IMR-90 (cell line): ENCODE data around the gene MPRIP. TPM values are rescaled to one million over a fixed set of nuclear protein-coding genes. Genes with fewer than 3 reads are reported as not detected.

Experiments
- ATAC-seq: fragments of 200-7000 bp; cut with Tn5 transposase; 2 replicates; pipeline ENCODE4 v1.9.1; 2020; ENCODE audit warnings: low read depth, mild to moderate bottlenecking, moderate library complexity
- BruUV-seq: library from RNA; stranded (reverse); fragments of 400-500 nt; replicated peaks from 2 replicates; lab custom pipeline; 2021; lab: Mats Ljungman, UMichigan
- CTCF ChIA-PET: fragments of 300-600 bp; formaldehyde crosslinking; extraction: SDS; loops from one replicate; lab custom pipeline; 2021; ENCODE audit warnings: antibody characterized with exemption; lab: Yijun Ruan, JAX
- POLR2A ChIA-PET: fragments of 300-600 bp; sonication (Branson Sonifier 250); formaldehyde crosslinking; loops from one replicate; lab custom pipeline; 2022; ENCODE audit warnings: antibody characterized with exemption; ENCODE audit not compliant: unreplicated experiment; lab: Charles Lee
- DNase-seq: peaks from one replicate; pipeline ENCODE4 v3.0.0; 2013
- H2AFZ ChIP-seq: replicated peaks from 2 replicates; pipeline ENCODE3; 2013; ENCODE audit warnings: low read length, mild to moderate bottlenecking; ENCODE audit not compliant: poor library complexity
- H2AK5ac ChIP-seq: 2 replicates; pipeline ENCODE4 v1.6.1; 2013; ENCODE audit warnings: low read depth, low read length, inconsistent platforms
- H2AK9ac ChIP-seq: replicated peaks from 2 replicates; pipeline ENCODE3; 2013; ENCODE audit warnings: mild to moderate bottlenecking, low read depth, low read length, moderate library complexity; ENCODE audit not compliant: poor library complexity
- H2BK120ac ChIP-seq: 2 replicates; pipeline ENCODE4 v1.6.1; 2013; ENCODE audit warnings: low read depth, low read length, inconsistent platforms
- H2BK15ac ChIP-seq: 3 replicates; pipeline ENCODE4 v1.6.1; 2013; ENCODE audit warnings: low read depth, low read length, inconsistent platforms
- H2BK20ac ChIP-seq: 2 replicates; pipeline ENCODE4 v1.6.1; 2013; ENCODE audit warnings: low read depth, mild to moderate bottlenecking, inconsistent platforms, low read length, moderate library complexity
- H2BK5ac ChIP-seq: 2 replicates; pipeline ENCODE4 v1.6.1; 2013; ENCODE audit warnings: mild to moderate bottlenecking, low read depth, low read length, inconsistent platforms; ENCODE audit not compliant: poor library complexity, severe bottlenecking
- H3K14ac ChIP-seq: replicated peaks from 2 replicates; pipeline ENCODE4 v1.6.1; 2013; ENCODE audit warnings: low read depth, low read length, inconsistent platforms
- H3K18ac ChIP-seq: 2 replicates; pipeline ENCODE4 v1.6.1; 2013; ENCODE audit warnings: low read depth, low read length, control low read depth
- H3K23ac ChIP-seq: 2 replicates; pipeline ENCODE4 v1.6.1; 2013; ENCODE audit warnings: low read depth, low read length, inconsistent platforms
- H3K27ac ChIP-seq: 2 replicates; pipeline ENCODE4 v1.5.1; 2013; ENCODE audit warnings: mild to moderate bottlenecking, control low read depth, low read length; ENCODE audit not compliant: insufficient read depth
- H3K27me3 ChIP-seq: 2 replicates; pipeline ENCODE4 v1.6.1; 2013; ENCODE audit warnings: low read length; ENCODE audit not compliant: control insufficient read depth, insufficient read depth
- H3K36me3 ChIP-seq: 2 replicates; pipeline ENCODE4 v1.6.1; 2013; ENCODE audit warnings: low read length, mixed read lengths; ENCODE audit not compliant: control insufficient read depth, insufficient read depth
- H3K4ac ChIP-seq: 2 replicates; pipeline ENCODE4 v1.6.1; 2013; ENCODE audit warnings: low read depth, low read length, inconsistent platforms
- H3K4me1 ChIP-seq: 2 replicates; pipeline ENCODE4 v1.6.1; 2013; ENCODE audit warnings: low read length, mixed read lengths; ENCODE audit not compliant: control insufficient read depth, insufficient read depth
- H3K4me2 ChIP-seq: 2 replicates; pipeline ENCODE4 v1.6.1; 2013; ENCODE audit warnings: low read depth, mild to moderate bottlenecking, control low read depth, low read length, moderate library complexity
- H3K4me3 ChIP-seq: 2 replicates; pipeline ENCODE4 v1.5.1; 2013; ENCODE audit warnings: low read depth, mild to moderate bottlenecking, control low read depth, low read length, moderate library complexity; ENCODE audit not compliant: insufficient read depth
- H3K56ac ChIP-seq: 2 replicates; pipeline ENCODE4 v1.6.1; 2013; ENCODE audit warnings: low read length, inconsistent platforms; ENCODE audit not compliant: insufficient read depth; ENCODE audit errors: extremely low read depth
- H3K79me1 ChIP-seq, 2 experiments: 2 replicates each; pipeline ENCODE4 v1.6.1; 2013; ENCODE audit warnings: low read length in 2 of 2, inconsistent platforms in 1 of 2, low read depth in 1 of 2
- H3K9ac ChIP-seq: 2 replicates; pipeline ENCODE4 v1.6.1; 2013; ENCODE audit warnings: low read depth, low read length, control low read depth
- H3K9me1 ChIP-seq: 2 replicates; pipeline ENCODE4 v1.6.1; 2013; ENCODE audit warnings: low read length, inconsistent platforms; ENCODE audit not compliant: insufficient read depth
- H3K9me3 ChIP-seq: 2 replicates; pipeline ENCODE4 v1.6.1; 2013; ENCODE audit warnings: low read length; ENCODE audit not compliant: control insufficient read depth, insufficient read depth
- H4K20me1 ChIP-seq: 2 replicates; pipeline ENCODE4 v1.6.1; 2013; ENCODE audit warnings: low read length, inconsistent platforms; ENCODE audit not compliant: insufficient read depth
- H4K5ac ChIP-seq: 2 replicates; pipeline ENCODE4 v1.6.1; 2013; ENCODE audit warnings: mild to moderate bottlenecking, low read depth, low read length, control low read depth
- H4K8ac ChIP-seq, 2 experiments: 2 replicates each; pipeline ENCODE4 v1.6.1; 2013; ENCODE audit warnings: low read depth in 2 of 2, low read length in 2 of 2, control low read depth in 1 of 2, inconsistent platforms in 1 of 2
- H4K91ac ChIP-seq: 2 replicates; pipeline ENCODE4 v1.6.1; 2013; ENCODE audit warnings: low read depth, low read length, inconsistent platforms; ENCODE audit not compliant: insufficient read depth
- USF2 ChIP-seq: fragments of 150-350 bp; IDR thresholded peaks from 2 replicates; pipeline ENCODE4 v1.6.1; 2017; ENCODE audit warnings: mild to moderate bottlenecking, antibody characterized with exemption, low read length, low read depth
- WGBS, 2 experiments: methylation state at CpG; one replicate each; pipeline versions ENCODE4 v1.1.5 to v1.1.7; 2013; ENCODE audit warnings: missing lambda C conversion rate in 2 of 2; ENCODE audit not compliant: insufficient read length in 1 of 2; ENCODE audit errors: extremely low coverage in 2 of 2; 5-methylcytosine and 5-hydroxymethylcytosine counted together
- dilution Hi-C: fragments of 300-500 bp; cut with HindIII; formaldehyde crosslinking; loops from one replicate; pipeline ENCODE4 v1.14.3; 2018; ENCODE audit warnings: low sequenced_read_pairs; ENCODE audit not compliant: unreplicated experiment
- in situ Hi-C: fragments of 300-500 bp; cut with MboI; formaldehyde crosslinking; loops from 3 replicates; pipeline ENCODE4 v1.14.3; 2019; ENCODE audit warnings: low sequenced_read_pairs, inconsistent platforms, mixed read lengths
- intact Hi-C: fragments of 100-400 bp; cut with micrococcal nuclease; formaldehyde crosslinking; loops from 2 replicates; pipeline ENCODE4 v1.10.0; 2022
- polyA plus RNA-seq, 3 experiments: library from polyadenylated mRNA; depleted of rRNA; stranded (reverse); fragments of >200 nt; gene quantifications; 2 replicates each; pipeline ENCODE4 v1.2.3, GENCODE V29; 2012; ENCODE audit warnings: low replicate concordance in 1 of 3
- total RNA-seq: library from RNA; depleted of rRNA; stranded (reverse); fragments of >200 nt; gene quantifications from 2 replicates; pipeline ENCODE4 v1.2.3, GENCODE V29; 2012

The MPRIP gene
- total and polyA plus RNA-seq, 2 of the 4 experiments (the other 2 are of a cell fraction): 111 to 149 TPM

- H2BK20ac ChIP-seq: no peak overlapping the region
These were observed 69.4 kb downstream of the MPRIP start for GRCh38 chr17:17111401-17112393.

More at GRCh38 chr17:17111401-17112393, 69.4 kb downstream of the MPRIP start:
- intact Hi-C loops: no loop called here
- no peak overlapping the region for H4K5ac ChIP-seq
- no peak overlapping the region for H3K4me3 ChIP-seq
- H3K9me3 ChIP-seq: no peaks in the 10 kb centered on the region
- no peak overlapping the region for H3K14ac ChIP-seq
- peaks cover 48 to 98% of the 10 kb centered on the region in 2 experiments for H3K79me1 ChIP-seq
- no peak overlapping the region for H3K56ac ChIP-seq
- no peaks in the 10 kb centered on the region for H3K27me3 ChIP-seq
- no peak overlapping the region for H2AK5ac ChIP-seq
- H3K4me2 ChIP-seq: no peak overlapping the region
- ATAC-seq: no peak
- H3K9ac ChIP-seq: no peak overlapping the region
- H4K8ac ChIP-seq: no peak overlapping the region
- no peak overlapping the region for H2AFZ ChIP-seq
- H3K27ac ChIP-seq: no peak overlapping the region
- no peak overlapping the region for H2BK5ac ChIP-seq
- H4K20me1 ChIP-seq: peaks cover 99% of the 10 kb centered on the region
- POLR2A ChIA-PET: no interaction called here
- no peak overlapping the region for H3K4ac ChIP-seq
- H3K36me3 ChIP-seq: no peaks in the 10 kb centered on the region
- peaks cover 27% of the 10 kb centered on the region for H3K4me1 ChIP-seq
- H3K9me1 ChIP-seq: peaks cover 60% of the 10 kb centered on the region
- H3K18ac ChIP-seq: no peak overlapping the region
- CTCF ChIA-PET: no interaction called here
- H2BK15ac ChIP-seq: no peak overlapping the region
- no peak overlapping the region for H2AK9ac ChIP-seq
- whole genome bisulfite sequencing, 2 experiments: 96% methylated on average over 14 of the region's 26 CpGs; no CpG with 5 or more reads in 1 of the 2 experiments
- H2BK120ac ChIP-seq: no peak overlapping the region
- H4K91ac ChIP-seq: no peak overlapping the region
- in situ Hi-C loops: no loop called here
- dilution Hi-C loops: no loop called here
- no peak for DNase-seq
- BruUV-seq: no TSS peak
- TF ChIP-seq USF2: no peak
- H3K23ac ChIP-seq: no peak overlapping the region
